ENCODE measurements around the gene ZNF76. TPM values are rescaled to one million over a fixed set of nuclear protein-coding genes. Genes with fewer than 3 reads are reported as not detected.

Gene ZNF76
- total and polyA plus RNA-seq, 10 of the 15 experiments (the other 5 are each of a cell fraction or from before 2014, with no cell fraction given) = 2.8 to 41.0 (median 24.8) TPM

DNA sequence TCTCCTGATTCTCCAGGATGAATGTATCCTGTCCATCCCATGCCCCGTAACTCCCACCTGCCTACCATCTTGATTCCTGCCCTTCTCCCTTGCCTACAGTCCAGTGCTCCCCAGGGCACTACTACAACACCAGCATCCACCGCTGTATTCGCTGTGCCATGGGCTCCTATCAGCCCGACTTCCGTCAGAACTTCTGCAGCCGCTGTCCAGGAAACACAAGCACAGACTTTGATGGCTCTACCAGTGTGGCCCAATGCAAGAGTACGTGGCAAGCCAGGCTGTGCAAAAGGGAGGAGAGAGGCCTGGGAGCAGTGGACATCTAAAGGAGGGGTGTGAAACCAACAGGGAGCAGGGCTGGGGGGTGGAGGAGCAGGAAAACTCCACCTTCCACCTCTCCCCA is 15.0 kb upstream of the ZNF76 start:
- Histone ChIP-seq H3K4me3 (no peak overlapping the region), H3K4me2 (ENCODE audit: control insufficient read depth, insufficient read depth) (no peak overlapping the region), H3K9ac (ENCODE audit: control insufficient read depth, insufficient read depth, low read length) (no peak overlapping the region), H4K20me1 (ENCODE audit: control insufficient read depth, insufficient read depth) (peaks cover 4% of the 10 kb centered on the region; the same call in 1 of the 2 replicates), H3K9me3 (replicated peaks; ENCODE audit: control insufficient read depth, insufficient read depth, low read length) (no peaks in the 10 kb centered on the region), H3K27me3 (replicated peaks in 1 of 2; ENCODE audit: control insufficient read depth in 2 of 2, insufficient read depth in 2 of 2, low read length in 1 of 2) (no peaks in the 10 kb centered on the region), H3K4me1 (ENCODE audit: control insufficient read depth, insufficient read depth, low read length) (peaks cover 21% of the 10 kb centered on the region), H3K79me2 (ENCODE audit: control insufficient read depth, insufficient read depth, low read length) (0 out of 2 replicates have a peak, but pooled peaks cover 3% of the 10 kb centered on the region), H3K36me3 (ENCODE audit: control insufficient read depth in 2 of 2, insufficient read depth in 2 of 2, low read length in 1 of 2) (no peaks in the 10 kb centered on the region), H3K27ac (ENCODE audit: control insufficient read depth, insufficient read depth) (no peak overlapping the region), H2AFZ (ENCODE audit: control insufficient read depth, low read depth, low read length) (no peak overlapping the region)
- DNase-seq (ENCODE audit: low read depth, low spot score) (no peak), ATAC-seq (no peak), FAIRE-seq (no peak)
- BruUV-seq (replicated peaks) = no TSS peak
- intact Hi-C loops (cut with micrococcal nuclease; ENCODE audit: unreplicated experiment) (loop anchor here (5.0 kb wide), 1 partner anchor 37 kb away; no protein-coding TSS in a partner anchor), in situ Hi-C loops (cut with MboI) (no loop called here)
- WGBS (ENCODE audit: insufficient coverage, insufficient replicate concordance, low lambda C conversion rate, missing lambda C conversion rate) = 94% methylated on average over 7 of the region's 7 CpGs
- SMC1A ChIA-PET (ENCODE audit: uncharacterized antibody, unreplicated experiment) = no interaction called here
- TF ChIP-seq FOS (IDR thresholded peaks at IDR 0.05; ENCODE audit: borderline replicate concordance, extremely low read depth, insufficient read length) = no peak
- TF ChIP-seq, protein P1, sequence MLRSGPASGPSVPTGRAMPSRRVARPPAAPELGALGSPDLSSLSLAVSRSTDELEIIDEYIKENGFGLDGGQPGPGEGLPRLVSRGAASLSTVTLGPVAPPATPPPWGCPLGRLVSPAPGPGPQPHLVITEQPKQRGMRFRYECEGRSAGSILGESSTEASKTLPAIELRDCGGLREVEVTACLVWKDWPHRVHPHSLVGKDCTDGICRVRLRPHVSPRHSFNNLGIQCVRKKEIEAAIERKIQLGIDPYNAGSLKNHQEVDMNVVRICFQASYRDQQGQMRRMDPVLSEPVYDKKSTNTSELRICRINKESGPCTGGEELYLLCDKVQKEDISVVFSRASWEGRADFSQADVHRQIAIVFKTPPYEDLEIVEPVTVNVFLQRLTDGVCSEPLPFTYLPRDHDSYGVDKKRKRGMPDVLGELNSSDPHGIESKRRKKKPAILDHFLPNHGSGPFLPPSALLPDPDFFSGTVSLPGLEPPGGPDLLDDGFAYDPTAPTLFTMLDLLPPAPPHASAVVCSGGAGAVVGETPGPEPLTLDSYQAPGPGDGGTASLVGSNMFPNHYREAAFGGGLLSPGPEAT (IDR thresholded peaks at IDR 0.05; ENCODE audit: low read depth) = no peak
- no peak for TF ChIP-seq SP1 (IDR thresholded peaks at IDR 0.05; ENCODE audit: low read depth, low read length)
- no peak for TF ChIP-seq ASH2L (IDR thresholded peaks at IDR 0.05; ENCODE audit: borderline replicate concordance, low read depth)
- TF ChIP-seq BCLAF1 (IDR thresholded peaks at IDR 0.05) = no peak
- no peak for TF ChIP-seq KAT2A (conservative IDR thresholded peaks at IDR 0.05; ENCODE audit: control insufficient read depth, low read depth, low read length)
- POLR2A ChIA-PET = no interaction called here
- RAD21 ChIA-PET (ENCODE audit: unreplicated experiment) = no interaction called here
- CTCF ChIA-PET = interaction anchor here (1.0 kb wide), 1 partner anchor 83 kb away, joined by 3 read pairs; no protein-coding TSS in a partner anchor

Measured in GM12878 (cell line).